MM.1S (cell line): ENCODE results near the gene RASSF7.

Experiments used
- DNase-seq: peaks from one replicate; pipeline ENCODE4 v3.0.0-alpha.2; 2015
- H2AFZ ChIP-seq: fragments of 300-600 bp; sonication (generic); 2 replicates; pipeline ENCODE4 v1.6.0; 2016; ENCODE audit warnings: antibody characterized with exemption, low read length
- H3F3A ChIP-seq: fragments of 300-600 bp; sonication (generic); 2 replicates; pipeline ENCODE4 v1.6.1; 2016; ENCODE audit warnings: mild to moderate bottlenecking, antibody characterized with exemption, low read length, moderate library complexity, mixed read lengths; ENCODE audit not compliant: insufficient read depth
- H3K27ac ChIP-seq: fragments of 300-600 bp; sonication (generic); 2 replicates; pipeline ENCODE4 v1.5.1; 2016; ENCODE audit warnings: mild to moderate bottlenecking, low read length
- H3K27me3 ChIP-seq: fragments of 300-600 bp; sonication (generic); replicated peaks from 2 replicates; pipeline ENCODE4 v1.6.0; 2016; ENCODE audit warnings: low read length; ENCODE audit not compliant: insufficient read depth
- H3K36me3 ChIP-seq: fragments of 300-600 bp; sonication (generic); replicated peaks from 2 replicates; pipeline ENCODE4 v1.6.1; 2016; ENCODE audit warnings: mild to moderate bottlenecking, low read length, mixed read lengths; ENCODE audit not compliant: insufficient read depth
- H3K4me1 ChIP-seq: fragments of 300-600 bp; sonication (generic); 2 replicates; pipeline ENCODE4 v1.6.1; 2016; ENCODE audit warnings: low read length, mixed read lengths
- H3K4me2 ChIP-seq: fragments of 300-600 bp; sonication (generic); 2 replicates; pipeline ENCODE4 v1.6.0; 2016; ENCODE audit warnings: low read depth, low read length
- H3K4me3 ChIP-seq: fragments of 300-600 bp; sonication (generic); 2 replicates; pipeline ENCODE4 v1.5.1; 2016; ENCODE audit warnings: low read length, mixed read lengths
- H3K79me2 ChIP-seq: fragments of 300-600 bp; sonication (generic); 2 replicates; pipeline ENCODE4 v1.6.1; 2016; ENCODE audit warnings: mixed run types, low read length, mixed read lengths
- H3K9ac ChIP-seq: fragments of 300-600 bp; sonication (generic); 2 replicates; pipeline ENCODE4 v1.6.1; 2016; ENCODE audit warnings: low read length, mixed read lengths
- H3K9me2 ChIP-seq: fragments of 300-600 bp; sonication (generic); replicated peaks from 2 replicates; pipeline ENCODE4 v1.6.1; 2016; ENCODE audit warnings: mild to moderate bottlenecking, low read length, mixed read lengths; ENCODE audit not compliant: insufficient read depth
- H3K9me3 ChIP-seq: fragments of 300-600 bp; sonication (generic); replicated peaks from 2 replicates; pipeline ENCODE4 v1.6.1; 2016; ENCODE audit warnings: mild to moderate bottlenecking, low read length, mixed read lengths; ENCODE audit not compliant: insufficient read depth
- H4K20me1 ChIP-seq: fragments of 300-600 bp; sonication (generic); 2 replicates; pipeline ENCODE4 v1.6.1; 2016; ENCODE audit warnings: mild to moderate bottlenecking, low read length, moderate library complexity, mixed read lengths; ENCODE audit not compliant: insufficient read depth
- EZH2 ChIP-seq: fragments of 300-600 bp; sonication (generic); optimal IDR thresholded peaks from 2 replicates; pipeline ENCODE3; 2017; ENCODE audit warnings: low read depth, mild to moderate bottlenecking, antibody characterized with exemption, low read length, mixed read lengths
- EZH2phosphoT487 ChIP-seq: fragments of 300-600 bp; sonication (generic); IDR thresholded peaks from 2 replicates; pipeline ENCODE4 v1.6.1; 2018; ENCODE audit warnings: antibody characterized with exemption, low read length
- TF ChIP-seq, protein P1 (sequence below): fragments of 300-600 bp; sonication (generic); IDR thresholded peaks from 2 replicates; pipeline ENCODE4 v1.5.1; 2016; ENCODE audit warnings: antibody characterized with exemption, low read length, mixed read lengths

RASSF7 gene, protein sequence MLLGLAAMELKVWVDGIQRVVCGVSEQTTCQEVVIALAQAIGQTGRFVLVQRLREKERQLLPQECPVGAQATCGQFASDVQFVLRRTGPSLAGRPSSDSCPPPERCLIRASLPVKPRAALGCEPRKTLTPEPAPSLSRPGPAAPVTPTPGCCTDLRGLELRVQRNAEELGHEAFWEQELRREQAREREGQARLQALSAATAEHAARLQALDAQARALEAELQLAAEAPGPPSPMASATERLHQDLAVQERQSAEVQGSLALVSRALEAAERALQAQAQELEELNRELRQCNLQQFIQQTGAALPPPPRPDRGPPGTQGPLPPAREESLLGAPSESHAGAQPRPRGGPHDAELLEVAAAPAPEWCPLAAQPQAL

DNA sequence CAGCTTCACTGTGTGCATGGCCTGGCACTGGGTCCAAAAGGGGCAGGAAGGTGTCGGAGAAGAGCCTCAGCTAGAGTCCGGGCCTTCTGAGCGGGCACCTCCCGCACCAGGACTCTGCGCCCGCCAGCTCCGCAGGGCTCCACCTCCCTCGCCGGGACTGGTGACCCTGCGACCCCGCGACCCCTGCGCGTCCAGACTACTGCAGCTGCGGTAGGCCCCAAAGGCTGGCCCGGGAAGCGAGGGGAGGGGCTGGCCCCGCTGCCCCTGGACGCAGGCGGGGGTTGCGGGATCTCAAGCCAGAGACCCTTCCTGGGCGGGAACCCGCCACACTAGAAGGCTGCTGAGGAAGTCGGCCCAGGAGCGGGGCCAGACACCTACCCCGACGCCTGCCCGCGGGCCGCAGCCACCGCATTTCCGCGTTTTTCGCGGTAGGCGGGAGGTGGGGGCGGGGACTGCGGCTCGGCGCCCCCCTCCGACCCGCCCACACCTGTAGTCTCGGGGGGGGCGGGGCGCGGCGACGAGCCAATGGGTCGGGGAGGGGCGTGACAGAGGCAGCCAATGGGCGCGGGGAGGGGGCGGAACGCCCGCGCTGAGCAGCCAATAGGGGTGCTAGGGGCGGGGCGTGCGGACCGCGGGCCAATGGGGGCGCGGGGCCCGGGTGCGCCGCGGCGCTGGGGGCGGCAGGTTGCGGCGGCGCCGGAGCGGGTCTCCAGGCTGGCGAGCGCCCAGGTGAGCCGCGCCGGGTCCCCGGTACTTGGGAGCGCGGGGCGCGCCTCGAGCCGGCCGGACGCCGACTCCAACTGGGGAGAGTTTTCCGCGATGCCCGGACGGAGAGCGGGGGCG, at the start of gene RASSF7, which contains the start of gene LMNTD2:
Gene RASSF7, plus strand, starts transcription at position 666 of the 843 bp plus-strand sequence. CDS start 799 bp downstream, outside the sequence.
Gene LMNTD2, minus strand, starts transcription at position 434 of the 843 bp plus-strand sequence. Its CDS starts 22 bp downstream, at position 412.
- Histone ChIP-seq H3K27me3 (peaks cover 24% of the 10 kb centered on the region), H3K9me3 (no peaks in the 10 kb centered on the region), H3K79me2 (peaks cover 15% of the 10 kb centered on the region), H3K36me3 (no peaks in the 10 kb centered on the region), H3K27ac (peak within 1 kb of the TSS; percentile 15; the same call in 1 of the 2 replicates), H3F3A (0 out of 2 replicates have a peak, but pooled peaks cover under 1% of the 10 kb centered on the region), H3K4me1 (peaks cover 6% of the 10 kb centered on the region), H3K4me2 (peak within 1 kb of the TSS; percentile 98), H3K4me3 (peak within 1 kb of the TSS; percentile 84), H3K9me2 (no peaks in the 10 kb centered on the region), H3K9ac (peak within 1 kb of the TSS; percentile 78), H4K20me1 (no peaks in the 10 kb centered on the region), H2AFZ (peak within 1 kb of the TSS; percentile 71)
- peak; percentile 94 for DNase-seq
- TF ChIP-seq EZH2 (no peak), EZH2phosphoT487 (no peak)
- TF ChIP-seq, protein P1, sequence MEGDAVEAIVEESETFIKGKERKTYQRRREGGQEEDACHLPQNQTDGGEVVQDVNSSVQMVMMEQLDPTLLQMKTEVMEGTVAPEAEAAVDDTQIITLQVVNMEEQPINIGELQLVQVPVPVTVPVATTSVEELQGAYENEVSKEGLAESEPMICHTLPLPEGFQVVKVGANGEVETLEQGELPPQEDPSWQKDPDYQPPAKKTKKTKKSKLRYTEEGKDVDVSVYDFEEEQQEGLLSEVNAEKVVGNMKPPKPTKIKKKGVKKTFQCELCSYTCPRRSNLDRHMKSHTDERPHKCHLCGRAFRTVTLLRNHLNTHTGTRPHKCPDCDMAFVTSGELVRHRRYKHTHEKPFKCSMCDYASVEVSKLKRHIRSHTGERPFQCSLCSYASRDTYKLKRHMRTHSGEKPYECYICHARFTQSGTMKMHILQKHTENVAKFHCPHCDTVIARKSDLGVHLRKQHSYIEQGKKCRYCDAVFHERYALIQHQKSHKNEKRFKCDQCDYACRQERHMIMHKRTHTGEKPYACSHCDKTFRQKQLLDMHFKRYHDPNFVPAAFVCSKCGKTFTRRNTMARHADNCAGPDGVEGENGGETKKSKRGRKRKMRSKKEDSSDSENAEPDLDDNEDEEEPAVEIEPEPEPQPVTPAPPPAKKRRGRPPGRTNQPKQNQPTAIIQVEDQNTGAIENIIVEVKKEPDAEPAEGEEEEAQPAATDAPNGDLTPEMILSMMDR, result no peak

DNA sequence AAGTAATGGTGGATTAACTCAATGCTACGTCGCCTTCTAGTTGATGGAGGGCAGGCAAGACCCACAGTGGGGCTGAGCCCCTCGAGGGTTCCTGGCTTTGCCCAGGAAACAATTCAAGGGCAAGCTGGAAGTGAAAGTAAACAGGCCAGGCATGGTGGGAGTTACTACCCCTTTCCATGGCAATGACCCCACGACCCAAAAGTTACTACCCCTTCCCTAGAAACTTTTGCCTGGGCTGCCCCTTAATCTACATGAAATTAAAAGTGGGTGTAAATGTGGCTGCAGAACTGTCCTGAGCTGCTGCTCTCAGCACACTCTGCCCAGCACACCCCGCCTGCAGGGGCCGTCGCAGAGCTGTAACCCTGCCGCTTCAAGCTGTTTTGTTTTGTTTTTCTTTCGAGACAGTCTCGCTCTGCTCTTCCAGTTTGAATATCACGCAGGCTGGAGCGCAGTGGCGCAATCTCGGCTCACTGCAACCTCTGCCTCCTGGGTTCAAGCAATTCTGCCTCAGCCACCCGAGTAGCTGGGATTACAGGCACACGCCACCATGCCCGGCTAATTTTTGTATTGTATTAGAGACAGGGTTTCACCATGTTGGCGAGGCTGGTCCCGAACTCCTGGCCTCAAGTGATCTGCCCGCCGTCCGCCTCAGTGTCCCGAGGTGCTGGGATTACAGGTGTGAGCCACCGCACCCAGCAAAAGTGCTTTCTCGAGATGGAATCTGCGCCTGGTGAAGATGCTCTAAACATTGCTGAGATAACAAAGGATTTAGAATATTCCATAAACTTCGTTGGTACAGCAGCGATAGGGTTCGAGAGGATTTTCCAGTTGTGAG, 47.8 kb upstream of the RASSF7 start:
- no peak overlapping the region for H3K4me2 ChIP-seq
- no peaks in the 10 kb centered on the region for H3K36me3 ChIP-seq
- TF ChIP-seq EZH2, result no peak
- TF ChIP-seq EZH2phosphoT487, result no peak
- TF ChIP-seq, protein P1, result no peak
- H3K9ac ChIP-seq, result no peak overlapping the region
- no peak overlapping the region for H3K4me3 ChIP-seq
- H3K4me1 ChIP-seq, result no peaks in the 10 kb centered on the region
- no peaks in the 10 kb centered on the region for H3K79me2 ChIP-seq
- H3K9me2 ChIP-seq, result no peaks in the 10 kb centered on the region
- no peaks in the 10 kb centered on the region for H4K20me1 ChIP-seq
- H3K27ac ChIP-seq, result no peak overlapping the region
- H3K9me3 ChIP-seq, result no peaks in the 10 kb centered on the region
- no peak overlapping the region for H2AFZ ChIP-seq
- no peaks in the 10 kb centered on the region for H3F3A ChIP-seq
- DNase-seq, result no peak
- H3K27me3 ChIP-seq, result no peaks in the 10 kb centered on the region

DNA sequence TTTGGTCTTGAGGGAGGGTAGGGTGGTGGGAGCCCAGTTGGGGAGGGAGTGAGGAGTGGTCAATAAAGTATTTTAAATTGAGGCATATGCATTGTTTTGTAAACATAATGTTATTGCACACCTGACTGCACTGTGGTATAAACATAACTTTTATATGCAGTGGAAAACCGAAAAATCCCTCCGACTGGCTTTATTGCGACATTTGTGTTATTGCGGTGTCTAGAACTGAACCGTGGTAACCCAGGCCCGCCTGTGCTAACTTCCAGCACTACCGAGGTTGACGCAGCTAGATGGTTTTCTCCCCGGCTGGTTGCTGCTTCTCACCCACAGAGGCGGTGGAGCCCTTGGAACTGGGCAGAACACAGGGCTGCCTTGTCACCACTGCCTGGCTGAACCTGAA, 46.2 kb upstream of the RASSF7 start:
- no peak overlapping the region for H3K4me2 ChIP-seq
- H3K9me2 ChIP-seq, result no peaks in the 10 kb centered on the region
- no peaks in the 10 kb centered on the region for H3K79me2 ChIP-seq
- H4K20me1 ChIP-seq, result no peaks in the 10 kb centered on the region
- no peak for DNase-seq
- no peaks in the 10 kb centered on the region for H3K9me3 ChIP-seq
- H3K4me1 ChIP-seq, result no peaks in the 10 kb centered on the region
- H3K27ac ChIP-seq, result no peak overlapping the region
- H2AFZ ChIP-seq, result no peak overlapping the region
- H3K4me3 ChIP-seq, result no peak overlapping the region
- H3F3A ChIP-seq, result no peaks in the 10 kb centered on the region
- H3K36me3 ChIP-seq, result no peaks in the 10 kb centered on the region
- no peak overlapping the region for H3K9ac ChIP-seq
- TF ChIP-seq, protein P1, result no peak
- TF ChIP-seq EZH2 (no peak), EZH2phosphoT487 (no peak)
- H3K27me3 ChIP-seq, result no peaks in the 10 kb centered on the region
